ENCODE results near the gene P2RX3.

P2RX3 gene

GRCh38 chr11:57341250-57341808 is 3.2 kb downstream of the P2RX3 start:
- DNase-seq, result no peak

GRCh38 chr11:57342702-57343101 is 4.5 kb downstream of the P2RX3 start:
- no peak for DNase-seq
- intact Hi-C loops (cut with DNase I), result no loop called here

More at GRCh38 chr11:57341250-57341808, 3.2 kb downstream of the P2RX3 start:
- intact Hi-C loops (cut with DNase I), result no loop called here

GRCh38 chr11:57343825-57344224 is 5.7 kb downstream of the P2RX3 start:
- DNase-seq, result no peak
- intact Hi-C loops (cut with DNase I), result no loop called here

- intact Hi-C loops (cut with DNase I), result loop anchor here (5.0 kb wide), 1 partner anchor 182 kb away; no protein-coding TSS in a partner anchor
- DNase-seq, result no peak
These were observed 6.7 kb downstream of the P2RX3 start for GRCh38 chr11:57344826-57345225.

GRCh38 chr11:57345555-57346211 is 7.5 kb downstream of the P2RX3 start:
- intact Hi-C loops (cut with DNase I), result loop anchor here (5.0 kb wide), 1 partner anchor 182 kb away; no protein-coding TSS in a partner anchor
- DNase-seq, result peak; percentile 58 to 92 (median 80)

- DNase-seq, result no peak
- intact Hi-C loops (cut with DNase I), result loop anchor here (5.0 kb wide), 1 partner anchor 180 kb away; no protein-coding TSS in a partner anchor
These were observed 9.2 kb downstream of the P2RX3 start for GRCh38 chr11:57347336-57347735.

GRCh38 chr11:57348052-57348451 is 9.9 kb downstream of the P2RX3 start:
- no peak for DNase-seq
- intact Hi-C loops (cut with DNase I), result loop anchor here (5.0 kb wide), 1 partner anchor 179 kb away; no protein-coding TSS in a partner anchor

GRCh38 chr11:57348636-57349313 is 10.6 kb downstream of the P2RX3 start:
- DNase-seq, result no peak
- intact Hi-C loops (cut with DNase I), result loop anchor here (5.0 kb wide), 1 partner anchor 179 kb away; no protein-coding TSS in a partner anchor

GRCh38 chr11:57349491-57350274 is 11.5 kb downstream of the P2RX3 start:
- intact Hi-C loops (cut with DNase I), result loop anchor here (5.0 kb wide), 1 partner anchor 178 kb away; no protein-coding TSS in a partner anchor
- peak in 41 of 42 donors; percentile 38 to 89 (median 72) for DNase-seq

GRCh38 chr11:57353036-57353435 is 14.9 kb downstream of the P2RX3 start:
- no peak for DNase-seq
- intact Hi-C loops (cut with DNase I), result no loop called here

GRCh38 chr11:57353446-57353845 is 15.3 kb downstream of the P2RX3 start:
- no peak for DNase-seq
- intact Hi-C loops (cut with DNase I), result no loop called here

- intact Hi-C loops (cut with DNase I), result no loop called here
- DNase-seq, result no peak
These were observed 15.7 kb downstream of the P2RX3 start for GRCh38 chr11:57353852-57354251.

GRCh38 chr11:57354699-57355098 is 16.5 kb downstream of the P2RX3 start:
- no peak for DNase-seq
- intact Hi-C loops (cut with DNase I), result no loop called here

GRCh38 chr11:57356268-57356667 is 18.1 kb downstream of the P2RX3 start:
- intact Hi-C loops (cut with DNase I), result no loop called here
- DNase-seq, result no peak

GRCh38 chr11:57357310-57357709 is 19.2 kb downstream of the P2RX3 start:
- no peak for DNase-seq
- intact Hi-C loops (cut with DNase I), result no loop called here

GRCh38 chr11:57357856-57358255 is 19.7 kb downstream of the P2RX3 start:
- DNase-seq, result no peak
- intact Hi-C loops (cut with DNase I), result no loop called here

- intact Hi-C loops (cut with DNase I), result no loop called here
- DNase-seq, result peak in 6 of 42 donors; percentile 11 to 42 (median 24)
These were observed 20.4 kb downstream of the P2RX3 start for GRCh38 chr11:57358543-57358961.

- intact Hi-C loops (cut with DNase I), result no loop called here
- peak in 5 of 42 donors; percentile 10 to 42 (median 33) for DNase-seq
These were observed 20.8 kb downstream of the P2RX3 start for GRCh38 chr11:57358991-57359390.

GRCh38 chr11:57359396-57359795 is 21.2 kb downstream of the P2RX3 start:
- intact Hi-C loops (cut with DNase I), result no loop called here
- DNase-seq, result no peak

Measured in head of caudate nucleus (tissue), 42 donors.